GM19238 (cell line): ENCODE measurements around the gene MBTD1.
"Not testable (repeated sequence)": the region's sequence is repeated elsewhere in the genome, so short reads cannot be mapped to it uniquely, and the experiment has no call there.

ENCODE experiments used
- DNase-seq: peaks from one replicate; pipeline ENCODE4 v3.0.0; 2011; ENCODE audit warnings: low spot score; ENCODE audit not compliant: insufficient read length

MBTD1 gene

GRCh38 chr17:51259564-51260236 lies at the start of gene MBTD1:
Gene MBTD1 (minus strand): TSS chr17:51260049. CDS start chr17:51225161, 34,888 bp downstream.
- DNase-seq, result peak; percentile 94

GRCh38 chr17:51305182-51305581 lies 45.3 kb upstream of the MBTD1 start:
- DNase-seq, result no peak

GRCh38 chr17:51299859-51300258 lies 40.0 kb upstream of the MBTD1 start:
- no peak for DNase-seq

GRCh38 chr17:51298508-51299371 lies 38.9 kb upstream of the MBTD1 start:
- DNase-seq, result no peak

- not testable (repeated sequence) for DNase-seq
Observed at GRCh38 chr17:51294338-51294737, 34.5 kb upstream of the MBTD1 start.

- DNase-seq, result no peak
Observed at GRCh38 chr17:51289696-51290111, 29.9 kb upstream of the MBTD1 start.

GRCh38 chr17:51287412-51287811 lies 27.6 kb upstream of the MBTD1 start:
- DNase-seq, result no peak

GRCh38 chr17:51279183-51279582 lies 19.3 kb upstream of the MBTD1 start:
- no peak for DNase-seq

- DNase-seq, result no peak
Observed at GRCh38 chr17:51275381-51275780, 15.5 kb upstream of the MBTD1 start.

GRCh38 chr17:51272812-51273211 lies 13.0 kb upstream of the MBTD1 start:
- no peak for DNase-seq

- DNase-seq, result no peak
Observed at GRCh38 chr17:51270636-51271035, 10.8 kb upstream of the MBTD1 start.

GRCh38 chr17:51269991-51270390 lies 10.1 kb upstream of the MBTD1 start:
- no peak for DNase-seq

GRCh38 chr17:51264466-51264865 lies 4.6 kb upstream of the MBTD1 start:
- not testable (repeated sequence) for DNase-seq

GRCh38 chr17:51263006-51263405 lies 3.2 kb upstream of the MBTD1 start:
- DNase-seq, result no peak

GRCh38 chr17:51261024-51261963 lies 1.4 kb upstream of the MBTD1 start:
- DNase-seq, result no peak

GRCh38 chr17:51260237-51261023 lies 581 bp upstream of the MBTD1 start, which contains the start of gene UTP18:
Gene UTP18 (plus strand): TSS chr17:51260546. CDS start chr17:51260585, 39 bp downstream.
- peak; percentile 85 for DNase-seq

GRCh38 chr17:51258756-51259563 lies 889 bp downstream of the MBTD1 start:
- no peak for DNase-seq

GRCh38 chr17:51257150-51258081 lies 2.4 kb downstream of the MBTD1 start:
- no peak for DNase-seq

GRCh38 chr17:51256101-51256500 lies 3.7 kb downstream of the MBTD1 start:
- no peak for DNase-seq
